ENCODE results near the gene NEAT1.

DNA sequence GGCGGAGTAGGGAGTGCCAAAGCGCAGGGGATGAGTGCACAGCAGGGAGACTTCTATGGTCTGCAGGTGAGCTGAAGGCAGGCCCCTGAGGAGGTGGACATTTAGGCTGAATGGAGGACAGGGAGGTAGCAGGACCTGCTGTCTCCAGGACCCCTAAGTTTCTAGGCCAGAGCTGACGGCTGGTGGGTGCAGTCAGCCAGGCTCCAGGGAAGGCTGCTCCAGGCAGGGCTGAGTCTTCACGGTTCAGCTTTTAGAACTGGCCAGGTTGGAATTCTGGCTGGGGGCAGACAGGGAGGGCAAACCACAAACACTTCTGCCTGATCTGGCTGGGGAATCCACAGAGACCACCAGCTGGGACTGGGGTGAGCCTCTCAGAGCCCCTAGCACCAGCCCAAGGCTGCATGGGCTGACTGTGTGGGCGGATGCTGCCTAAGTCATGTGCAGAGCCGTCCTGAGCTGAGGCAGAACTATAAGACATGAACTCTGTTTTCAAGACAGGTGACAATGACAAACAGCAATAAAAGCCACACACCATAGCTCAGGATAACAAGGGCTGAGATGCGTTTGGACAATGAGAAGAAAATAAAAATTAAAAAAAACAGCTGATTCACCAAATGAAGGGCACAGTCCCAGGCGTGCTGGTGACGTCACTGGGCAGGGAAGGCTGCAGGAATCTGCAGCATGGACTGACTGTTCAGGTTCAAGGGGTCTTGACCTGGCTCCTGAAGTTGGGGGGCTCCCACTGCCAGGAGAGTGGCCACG lies 65.9 kb downstream of the NEAT1 start:
- TF ChIP-seq EZH2phosphoT487 (IDR thresholded peaks at IDR 0.05; ENCODE audit: insufficient read depth, low read depth) (no peak), EZH2 (IDR thresholded peaks at IDR 0.05; ENCODE audit: insufficient read depth, poor library complexity, severe bottlenecking) (no peak)
